Smooth muscle cell (in vitro differentiated cells): ENCODE measurements around the gene PAX8. TPM values are rescaled to one million over a fixed set of nuclear protein-coding genes. Genes with fewer than 3 reads are reported as not detected.

ENCODE experiments used
- DNase-seq: peaks from one replicate; lab custom pipeline; 2025; ENCODE audit not compliant: unreplicated experiment; lab: John Stamatoyannopoulos, UW
- H2AFZ ChIP-seq: fragments of 200-600 bp; sonication (generic); 2 replicates; pipeline ENCODE4 v1.6.0; 2016; ENCODE audit warnings: antibody characterized with exemption, low read depth, mild to moderate bottlenecking
- H3F3A ChIP-seq: fragments of 200-600 bp; sonication (generic); 2 replicates; pipeline ENCODE4 v1.6.0; 2017; ENCODE audit warnings: antibody characterized with exemption, low read depth
- H3K27ac ChIP-seq: fragments of 200-600 bp; sonication (generic); 2 replicates; pipeline ENCODE4 v1.5.1; 2016; ENCODE audit warnings: low read depth, mild to moderate bottlenecking
- H3K27me3 ChIP-seq: fragments of 200-600 bp; sonication (generic); 2 replicates; pipeline ENCODE4 v1.6.1; 2016; ENCODE audit warnings: low read depth, mild to moderate bottlenecking
- H3K36me3 ChIP-seq: fragments of 200-600 bp; sonication (generic); 2 replicates; pipeline ENCODE4 v1.5.1; 2016; ENCODE audit warnings: low read depth
- H3K4me1 ChIP-seq: fragments of 200-600 bp; sonication (generic); 2 replicates; pipeline ENCODE4 v1.5.1; 2016; ENCODE audit warnings: low read depth
- H3K4me2 ChIP-seq: fragments of 200-600 bp; sonication (generic); 2 replicates; pipeline ENCODE4 v1.6.0; 2016; ENCODE audit warnings: mild to moderate bottlenecking
- H3K4me3 ChIP-seq: fragments of 200-600 bp; sonication (generic); 2 replicates; pipeline ENCODE4 v1.5.1; 2016; ENCODE audit warnings: mild to moderate bottlenecking
- H3K79me2 ChIP-seq: fragments of 200-600 bp; sonication (generic); 2 replicates; pipeline ENCODE4 v1.6.0; 2016; ENCODE audit warnings: low read depth, mild to moderate bottlenecking
- H3K9ac ChIP-seq: fragments of 200-600 bp; sonication (generic); 2 replicates; pipeline ENCODE4 v1.6.0; 2016; ENCODE audit warnings: low read depth
- H3K9me3 ChIP-seq: fragments of 200-600 bp; sonication (generic); replicated peaks from 2 replicates; pipeline ENCODE4 v1.5.1; 2016; ENCODE audit warnings: low read depth
- H4K20me1 ChIP-seq: fragments of 200-600 bp; sonication (generic); 2 replicates; pipeline ENCODE4 v1.6.0; 2016; ENCODE audit warnings: low read depth
- WGBS: methylation state at CpG from one replicate; pipeline ENCODE4 v1.1.7; 2016; ENCODE audit warnings: low lambda C conversion rate; 5-methylcytosine and 5-hydroxymethylcytosine counted together
- polyA plus RNA-seq: library from polyadenylated mRNA; unstranded; fragments of >200 nt; fragmentation: Nextera tagmentation; extraction: Ambion mirVana; gene quantifications from 2 replicates; pipeline ENCODE4 v1.2.1, GENCODE V29; 2016
- total RNA-seq: library from RNA; depleted of rRNA; stranded (reverse); fragments of >200 nt; gene quantifications from 2 replicates; pipeline ENCODE4 v1.2.3, GENCODE V29; 2014
- TF ChIP-seq, protein P1 (sequence below): fragments of 200-600 bp; sonication (generic); IDR thresholded peaks from 2 replicates; pipeline ENCODE4 v1.5.1; 2017; ENCODE audit warnings: borderline replicate concordance, mild to moderate bottlenecking, antibody characterized with exemption; ENCODE audit not compliant: insufficient read depth, poor library complexity, severe bottlenecking

Gene PAX8
- total and polyA plus RNA-seq, 2 experiments from 2014 or later: not detected

DNA sequence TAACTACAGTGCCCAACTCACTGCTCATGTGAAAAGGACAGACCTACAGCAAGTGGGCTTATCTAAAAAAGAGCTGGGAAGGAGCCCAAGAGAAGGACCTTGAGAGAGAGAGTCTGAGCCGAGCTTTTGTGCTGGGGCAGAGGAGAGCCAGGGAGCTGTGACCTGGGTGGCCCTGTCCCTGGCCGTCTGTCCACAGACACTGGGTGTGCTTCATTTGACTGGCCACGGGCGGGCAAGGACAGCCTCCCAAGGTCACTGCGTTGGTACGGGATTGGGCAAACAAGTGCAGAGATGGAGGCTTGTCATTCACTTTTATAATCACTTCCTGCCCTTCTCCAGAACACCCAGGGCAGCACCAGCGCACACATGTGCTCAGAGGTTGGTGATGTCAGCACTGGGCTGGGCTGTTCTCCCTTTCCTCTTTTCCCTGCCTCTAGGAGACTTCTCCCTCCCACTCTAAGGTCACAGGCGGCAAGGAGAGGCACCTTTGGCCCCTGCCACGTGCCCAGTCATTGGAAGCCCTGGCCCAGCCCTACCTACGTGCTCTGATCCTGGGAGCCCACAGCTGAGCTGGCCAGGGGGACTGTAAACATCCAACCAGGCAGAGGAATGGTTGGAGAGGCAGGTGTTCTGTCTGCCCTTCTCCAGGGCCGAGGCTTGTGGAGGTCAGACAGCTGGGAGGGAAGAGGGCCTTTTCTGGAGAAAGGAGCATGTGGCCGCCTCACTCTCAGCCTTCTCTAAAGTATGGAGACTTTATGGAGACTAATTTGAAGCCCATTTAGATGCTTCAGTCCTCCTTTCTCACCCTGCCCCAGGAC, 111.4 kb downstream of the PAX8 start:
- Histone ChIP-seq H3K4me1 (no peaks in the 10 kb centered on the region), H3K27ac (no peak overlapping the region), H3K79me2 (no peaks in the 10 kb centered on the region), H3K4me3 (no peak overlapping the region), H3F3A (no peaks in the 10 kb centered on the region), H4K20me1 (no peaks in the 10 kb centered on the region), H3K36me3 (no peaks in the 10 kb centered on the region), H3K27me3 (no peaks in the 10 kb centered on the region), H3K9ac (no peak overlapping the region), H3K9me3 (no peaks in the 10 kb centered on the region), H3K4me2 (no peak overlapping the region), H2AFZ (no peak overlapping the region)
- DNase-seq: no peak
- TF ChIP-seq, protein P1, sequence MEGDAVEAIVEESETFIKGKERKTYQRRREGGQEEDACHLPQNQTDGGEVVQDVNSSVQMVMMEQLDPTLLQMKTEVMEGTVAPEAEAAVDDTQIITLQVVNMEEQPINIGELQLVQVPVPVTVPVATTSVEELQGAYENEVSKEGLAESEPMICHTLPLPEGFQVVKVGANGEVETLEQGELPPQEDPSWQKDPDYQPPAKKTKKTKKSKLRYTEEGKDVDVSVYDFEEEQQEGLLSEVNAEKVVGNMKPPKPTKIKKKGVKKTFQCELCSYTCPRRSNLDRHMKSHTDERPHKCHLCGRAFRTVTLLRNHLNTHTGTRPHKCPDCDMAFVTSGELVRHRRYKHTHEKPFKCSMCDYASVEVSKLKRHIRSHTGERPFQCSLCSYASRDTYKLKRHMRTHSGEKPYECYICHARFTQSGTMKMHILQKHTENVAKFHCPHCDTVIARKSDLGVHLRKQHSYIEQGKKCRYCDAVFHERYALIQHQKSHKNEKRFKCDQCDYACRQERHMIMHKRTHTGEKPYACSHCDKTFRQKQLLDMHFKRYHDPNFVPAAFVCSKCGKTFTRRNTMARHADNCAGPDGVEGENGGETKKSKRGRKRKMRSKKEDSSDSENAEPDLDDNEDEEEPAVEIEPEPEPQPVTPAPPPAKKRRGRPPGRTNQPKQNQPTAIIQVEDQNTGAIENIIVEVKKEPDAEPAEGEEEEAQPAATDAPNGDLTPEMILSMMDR: no peak
- 81% methylated on average over 12 of the region's 12 CpGs for WGBS

DNA sequence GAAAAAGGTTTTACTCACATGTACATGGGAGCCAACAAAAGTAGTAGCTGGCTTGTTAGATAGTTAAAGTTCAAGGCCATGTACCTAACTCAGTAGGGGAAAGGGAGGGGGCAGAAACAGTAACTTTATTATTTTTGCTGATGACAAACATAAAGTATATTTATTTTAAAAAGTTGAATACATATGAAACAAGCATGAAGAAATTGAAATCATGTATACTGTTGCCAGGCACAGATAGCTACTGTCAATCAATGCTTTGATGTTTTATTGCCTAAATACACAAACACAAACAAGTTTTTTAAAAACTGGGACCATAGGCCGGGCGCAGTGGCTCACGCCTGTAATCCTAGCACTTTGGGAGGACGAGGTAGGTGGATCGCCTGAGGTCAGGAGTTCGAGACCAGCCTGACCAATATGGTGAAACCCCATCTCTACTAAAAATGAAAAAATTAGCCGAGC, 112.5 kb downstream of the PAX8 start:
- WGBS: over 99% methylated on average over 7 of the region's 7 CpGs
- H3K9ac ChIP-seq: no peak overlapping the region
- H3K4me1 ChIP-seq: no peaks in the 10 kb centered on the region
- H3K27ac ChIP-seq: no peak overlapping the region
- TF ChIP-seq, protein P1: no peak
- H3K9me3 ChIP-seq: no peaks in the 10 kb centered on the region
- H3K4me3 ChIP-seq: no peak overlapping the region
- H2AFZ ChIP-seq: no peak overlapping the region
- no peaks in the 10 kb centered on the region for H3K27me3 ChIP-seq
- H4K20me1 ChIP-seq: no peaks in the 10 kb centered on the region
- H3F3A ChIP-seq: no peaks in the 10 kb centered on the region
- no peak for DNase-seq
- no peaks in the 10 kb centered on the region for H3K36me3 ChIP-seq
- no peak overlapping the region for H3K4me2 ChIP-seq
- no peaks in the 10 kb centered on the region for H3K79me2 ChIP-seq

Other genes starting within 250 kb of the PAX8 start
- not detected in 2 replicates for gene IL36B, start 226.1 kb downstream of the PAX8 start, total RNA-seq
- not detected in 2 replicates for gene IL36B, start 226.1 kb downstream of the PAX8 start, polyA plus RNA-seq
- 7.8 and 10.7 TPM in 2 replicates for gene IL36RN, start 219.7 kb downstream of the PAX8 start, total RNA-seq
- gene IL36RN, start 219.7 kb downstream of the PAX8 start, polyA plus RNA-seq: 1.5 and 5.6 TPM in 2 replicates
- not detected in 2 replicates for gene IL1F10, start 211.0 kb downstream of the PAX8 start, total RNA-seq
- not detected in 2 replicates for gene IL1F10, start 211.0 kb downstream of the PAX8 start, polyA plus RNA-seq
- gene IL1RN, start 151.3 kb downstream of the PAX8 start, total RNA-seq: 1.1 and 2.2 TPM in 2 replicates
- gene IL1RN, start 151.3 kb downstream of the PAX8 start, polyA plus RNA-seq: 2.0 and 3.3 TPM in 2 replicates
- gene PSD4, start 105.0 kb downstream of the PAX8 start, total RNA-seq: 7.3 and 9.3 TPM in 2 replicates
- 7.8 and 9.5 TPM in 2 replicates for gene PSD4, start 105.0 kb downstream of the PAX8 start, polyA plus RNA-seq
- 24.4 and 37.0 TPM in 2 replicates for gene ZNG1B, start 158.8 kb upstream of the PAX8 start, total RNA-seq
- 48.6 and 52.0 TPM in 2 replicates for gene ZNG1B, start 158.8 kb upstream of the PAX8 start, polyA plus RNA-seq
- not detected in 2 replicates for gene FOXD4L1, start 219.7 kb upstream of the PAX8 start, total RNA-seq
- gene FOXD4L1, start 219.7 kb upstream of the PAX8 start, polyA plus RNA-seq: not detected in 2 replicates